GM21390 (cell line): Measurements from ENCODE around the gene RAI1.
"Not testable (repeated sequence)": the region's sequence is repeated elsewhere in the genome, so short reads cannot be mapped to it uniquely, and the experiment has no call there.

Experiments used
- ATAC-seq: cut with Tn5 transposase; IDR thresholded peaks from one replicate; pipeline ENCODE4 v1.9.1; 2021; ENCODE audit not compliant: unreplicated experiment

Gene RAI1

DNA sequence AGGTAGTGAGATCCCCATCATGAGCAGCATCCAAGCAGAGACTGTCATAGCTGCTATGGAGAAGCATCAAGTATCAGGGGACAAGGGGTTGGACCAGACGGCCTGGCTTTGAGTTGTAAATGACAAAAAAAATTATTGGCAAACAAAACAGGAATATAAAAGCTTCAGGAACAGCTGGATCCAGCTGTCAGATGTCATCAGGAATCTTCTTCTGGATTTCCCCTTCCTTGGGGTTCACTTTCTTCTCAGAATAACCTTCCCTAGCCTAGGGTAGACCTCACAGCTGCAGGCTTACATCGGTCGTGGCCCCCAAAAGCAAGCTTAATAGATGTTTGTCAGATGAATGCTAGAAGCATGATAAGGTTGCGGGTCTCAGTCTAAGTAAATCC lies 17.2 kb upstream of the RAI1 start:
- ATAC-seq, result no peak

DNA sequence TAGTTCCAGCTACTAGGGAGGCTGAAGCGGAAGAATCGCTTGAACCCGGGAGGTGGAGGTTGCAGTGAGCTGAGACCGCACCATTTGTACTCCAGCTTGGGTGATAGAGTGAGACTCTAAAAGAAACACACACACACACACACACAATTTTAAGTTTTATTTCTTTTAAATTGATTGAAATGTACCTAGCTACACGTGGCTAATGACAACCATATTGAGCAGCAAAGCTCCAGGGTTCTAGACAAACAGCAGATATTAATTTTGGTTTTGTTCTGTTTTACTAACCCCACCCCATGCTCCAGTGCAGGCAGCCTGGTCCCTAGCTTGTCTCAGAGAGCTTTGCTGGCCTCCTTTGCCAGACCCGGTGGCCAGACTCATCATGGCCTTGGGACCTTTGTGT lies 16.0 kb upstream of the RAI1 start:
- ATAC-seq, result no peak

GRCh38 chr17:17666111-17666714 lies 15.0 kb upstream of the RAI1 start:
- ATAC-seq, result no peak

- no peak for ATAC-seq
Observed at GRCh38 chr17:17667231-17667630, 14.0 kb upstream of the RAI1 start.

GRCh38 chr17:17667947-17668346 lies 13.3 kb upstream of the RAI1 start:
- no peak for ATAC-seq

- no peak for ATAC-seq
Observed at GRCh38 chr17:17668358-17668757, 12.9 kb upstream of the RAI1 start.

DNA sequence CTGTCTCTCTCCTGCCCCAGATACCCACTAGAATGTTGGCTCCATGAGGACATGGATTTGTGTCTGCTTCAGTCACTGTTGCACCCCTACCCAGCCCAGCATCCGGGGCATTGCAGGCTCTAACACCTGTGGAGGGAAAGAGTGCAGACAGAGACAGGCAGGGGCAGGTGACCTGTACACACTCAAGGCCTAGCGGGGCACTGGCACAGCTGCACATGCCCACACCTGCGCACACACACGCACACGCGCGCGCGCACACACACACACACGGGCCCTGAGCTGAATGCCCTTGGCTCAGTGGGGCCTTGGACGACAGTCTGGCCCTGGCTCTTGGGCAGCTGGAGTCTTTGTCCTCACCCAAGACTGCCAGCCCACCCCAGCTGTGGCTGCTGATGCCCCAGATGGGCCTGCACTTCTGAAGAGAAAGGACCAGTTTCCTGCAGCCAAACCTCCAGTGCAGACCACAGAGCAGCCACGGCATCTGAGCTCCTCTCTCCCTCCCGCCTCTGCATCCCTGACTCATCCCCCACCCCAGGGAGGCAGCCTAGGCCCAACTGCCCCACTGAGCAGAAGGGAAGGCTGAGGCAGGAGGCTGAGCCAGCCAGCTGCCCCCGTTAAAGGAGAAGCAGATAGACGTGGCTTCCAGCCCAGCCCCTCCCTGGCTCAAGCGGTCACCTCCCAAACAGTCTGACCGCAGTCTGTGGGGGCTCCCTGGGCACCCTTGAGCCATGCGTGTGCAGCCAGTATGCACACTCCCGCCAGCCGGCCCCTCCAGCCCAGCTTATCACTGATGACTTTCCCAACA lies 12.3 kb upstream of the RAI1 start:
- ATAC-seq, result no peak

DNA sequence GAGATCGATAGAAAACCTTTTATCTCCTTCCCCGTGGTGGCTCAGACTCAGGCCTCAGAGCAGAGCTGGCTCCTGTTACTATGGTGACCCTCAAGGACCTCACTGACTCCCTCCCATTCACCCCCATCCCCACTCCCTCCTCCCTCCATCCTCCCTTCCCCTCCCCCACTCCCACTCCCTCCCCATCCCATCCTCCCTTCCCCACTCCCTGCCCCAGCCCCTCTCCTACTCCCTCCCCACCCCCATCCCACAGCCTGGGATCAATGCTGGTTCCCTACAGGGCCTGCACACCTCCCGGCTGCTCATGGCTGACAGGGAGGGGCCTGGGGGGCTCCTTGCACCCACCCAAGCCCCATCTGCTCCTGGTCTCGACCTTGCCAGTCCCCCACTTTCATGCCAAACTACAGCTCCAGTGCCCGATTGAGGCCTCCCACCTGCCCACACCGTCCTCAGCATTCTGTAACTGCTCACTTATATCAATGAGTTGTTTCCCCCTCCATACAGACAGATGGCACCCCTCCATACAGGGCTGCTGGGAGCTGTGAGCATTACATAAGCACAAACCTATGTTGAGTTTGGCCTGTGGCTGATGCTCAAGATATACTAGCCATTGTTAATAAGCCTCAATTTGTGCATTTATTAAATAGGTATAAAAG lies 11.6 kb upstream of the RAI1 start:
- no peak for ATAC-seq

DNA sequence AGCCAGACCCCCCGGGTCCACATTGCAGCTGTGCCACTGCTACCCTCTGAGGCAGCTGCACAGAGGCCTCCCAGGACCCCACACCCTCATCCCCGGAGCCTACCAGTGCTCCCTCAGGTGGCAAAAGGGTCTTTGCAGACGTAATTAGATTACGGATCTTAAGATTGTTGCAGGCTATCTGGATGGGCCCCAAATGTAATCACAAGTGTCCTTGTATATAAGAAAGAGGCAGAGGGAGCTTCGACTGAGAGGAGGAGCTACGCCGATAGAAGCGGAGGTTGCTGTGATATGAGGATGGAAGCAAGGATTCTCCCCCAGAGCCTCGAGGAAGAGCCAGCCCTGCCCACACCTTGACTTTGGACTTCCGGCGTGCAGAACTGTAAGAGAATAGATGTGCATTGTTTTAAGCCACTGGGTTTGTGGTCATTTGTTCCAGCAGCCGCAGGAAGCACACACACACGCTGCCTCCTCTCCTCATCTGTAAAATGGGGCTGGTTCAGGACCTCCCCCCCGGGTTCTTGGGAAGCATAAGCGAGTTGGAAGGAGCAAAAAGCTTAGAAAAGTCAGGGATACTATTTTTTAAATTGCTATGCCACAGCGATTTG lies 10.5 kb upstream of the RAI1 start:
- ATAC-seq, result no peak

- no peak for ATAC-seq
Observed at GRCh38 chr17:17671369-17672129, 9.7 kb upstream of the RAI1 start.

DNA sequence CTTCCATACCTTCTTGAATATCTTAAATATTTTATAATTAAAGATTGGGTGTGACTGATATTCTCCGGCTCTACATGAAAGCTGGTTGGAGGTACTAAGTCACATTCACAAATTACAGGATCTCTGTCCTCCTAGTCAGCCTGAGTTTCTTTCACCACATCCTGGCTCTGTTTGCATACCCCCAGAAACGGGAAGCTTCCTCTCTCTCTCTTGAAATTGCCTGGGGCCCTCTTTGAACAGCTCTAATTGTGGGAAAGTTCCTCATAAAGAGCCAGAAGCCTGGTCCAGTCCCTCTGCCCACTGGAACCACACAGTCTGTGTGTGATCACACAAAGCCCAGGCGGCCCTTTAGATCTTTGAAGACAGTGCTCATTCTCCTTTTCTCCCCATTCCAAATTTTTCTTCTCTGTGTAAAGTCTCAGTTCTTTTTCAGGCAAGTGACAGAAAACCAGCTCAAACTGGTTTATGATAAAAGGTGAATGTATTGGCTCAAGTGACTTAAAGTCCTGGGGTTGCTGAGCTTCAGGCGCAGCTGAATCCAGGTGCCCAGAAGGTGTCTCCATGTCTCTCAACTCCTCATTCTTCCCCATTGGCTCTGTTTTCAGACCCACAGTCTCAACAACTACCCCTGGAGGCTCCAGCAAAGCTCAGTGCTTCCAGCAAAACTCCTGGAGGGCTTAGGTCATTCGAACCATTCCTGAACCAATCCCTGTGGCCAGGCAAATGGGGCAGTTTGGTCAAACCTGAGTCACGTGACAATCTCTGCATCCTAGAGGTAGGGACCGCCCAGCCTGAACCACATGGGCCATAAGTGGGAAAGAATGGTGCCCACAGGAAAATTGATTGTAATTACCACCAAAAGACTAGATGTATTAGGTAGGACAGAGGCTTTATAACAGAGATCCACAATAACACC lies 8.5 kb upstream of the RAI1 start:
- ATAC-seq, result no peak

DNA sequence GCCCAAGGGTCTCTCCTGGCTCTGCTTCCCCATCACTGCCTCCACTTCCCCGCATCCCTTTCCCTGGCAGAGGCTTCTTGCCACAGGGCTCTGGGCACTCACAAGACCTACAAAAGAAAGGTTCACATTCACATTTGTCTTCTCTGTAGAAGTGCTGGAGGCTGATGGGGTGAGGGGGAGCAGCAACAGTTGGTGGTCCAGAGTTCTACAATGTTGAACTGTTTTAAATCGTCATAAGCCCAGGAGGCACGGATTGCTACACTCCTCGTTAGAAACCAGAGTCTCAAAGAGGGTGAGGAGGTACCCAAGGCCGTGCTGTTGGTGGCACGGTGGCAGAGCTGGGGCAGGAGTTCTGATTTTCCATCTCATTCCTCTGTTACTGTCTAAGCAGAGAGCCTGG lies 5.8 kb upstream of the RAI1 start:
- ATAC-seq, result no peak

DNA sequence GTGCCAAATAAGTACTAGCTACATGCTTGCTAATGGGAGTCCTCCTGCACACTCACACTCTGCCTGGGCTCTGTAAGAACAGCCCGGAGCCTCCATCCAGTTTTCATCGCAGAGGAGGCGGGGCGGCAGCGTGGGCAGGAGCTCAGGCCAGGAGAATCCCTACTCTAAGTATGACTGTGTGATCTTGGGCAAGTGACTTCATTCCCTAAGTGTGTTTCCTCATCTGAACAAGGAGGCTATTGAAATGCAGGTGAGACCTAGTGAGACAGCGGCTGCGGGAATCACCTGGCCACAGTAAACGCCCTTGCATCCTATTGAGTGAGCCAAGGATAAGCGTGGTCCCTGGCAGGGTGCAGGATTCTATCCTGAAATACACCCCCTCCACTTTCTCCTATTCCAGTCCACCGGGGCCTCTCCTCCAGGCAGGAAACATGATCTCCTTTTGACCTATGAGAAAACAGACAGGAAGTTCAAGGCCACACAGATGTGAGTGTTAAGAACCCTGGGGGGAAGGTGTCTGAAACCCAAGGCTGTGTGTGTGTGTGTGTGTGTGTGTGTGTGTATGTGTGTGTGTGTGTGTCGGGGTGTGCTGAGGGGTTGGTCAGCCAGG lies 5.2 kb upstream of the RAI1 start:
- no peak for ATAC-seq

DNA sequence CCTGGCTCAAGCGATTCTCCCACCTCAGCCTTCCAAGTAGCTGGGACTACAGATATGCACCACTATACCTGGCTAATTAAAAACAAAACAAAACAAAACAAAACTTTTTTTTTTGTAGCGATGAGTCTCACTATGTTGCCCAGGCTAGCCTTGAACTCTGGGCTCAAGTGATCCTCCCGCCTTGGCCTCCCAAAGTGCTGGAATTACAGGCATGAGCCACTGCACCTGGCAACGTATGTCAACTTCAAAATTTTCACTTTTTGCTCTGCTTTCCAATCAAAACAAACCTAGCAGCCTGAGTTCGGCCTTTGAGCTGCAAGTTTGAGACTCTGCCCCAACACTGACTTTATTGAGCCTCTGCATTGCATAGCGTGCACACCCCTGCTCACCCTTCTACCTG lies 4.5 kb upstream of the RAI1 start:
- ATAC-seq, result no peak

GRCh38 chr17:17677299-17678040 lies 3.8 kb upstream of the RAI1 start:
- ATAC-seq, result no peak

- not testable (repeated sequence) for ATAC-seq
Observed at GRCh38 chr17:17678063-17678699, 3.1 kb upstream of the RAI1 start.

GRCh38 chr17:17679243-17679642 lies 2.0 kb upstream of the RAI1 start:
- no peak for ATAC-seq

DNA sequence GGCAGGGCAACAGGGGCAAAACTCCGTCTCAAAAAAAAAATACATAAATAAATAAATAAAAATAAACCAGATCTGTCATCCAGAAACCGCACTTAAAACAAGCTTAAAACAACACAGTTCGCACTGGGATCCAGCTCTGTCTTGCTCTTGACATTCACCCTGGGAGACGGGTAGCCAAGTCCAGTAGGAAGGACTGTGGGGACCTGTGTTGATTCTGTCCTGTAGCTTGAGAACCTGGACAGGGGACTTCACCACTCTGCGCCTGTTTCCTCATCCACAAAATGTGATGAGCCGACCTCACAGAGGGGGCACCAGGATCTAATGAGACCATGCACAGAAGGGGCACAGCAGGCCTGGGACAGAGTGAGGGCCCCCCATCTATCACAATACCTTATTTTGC lies 1.5 kb upstream of the RAI1 start:
- ATAC-seq, result no peak
